ENCODE results near the gene ZMIZ1. TPM values are rescaled to one million over a fixed set of nuclear protein-coding genes. Genes with fewer than 3 reads are reported as not detected.

The ZMIZ1 gene
- total RNA-seq, 1 experiment from 2014 or later, result 11.5 TPM

DNA sequence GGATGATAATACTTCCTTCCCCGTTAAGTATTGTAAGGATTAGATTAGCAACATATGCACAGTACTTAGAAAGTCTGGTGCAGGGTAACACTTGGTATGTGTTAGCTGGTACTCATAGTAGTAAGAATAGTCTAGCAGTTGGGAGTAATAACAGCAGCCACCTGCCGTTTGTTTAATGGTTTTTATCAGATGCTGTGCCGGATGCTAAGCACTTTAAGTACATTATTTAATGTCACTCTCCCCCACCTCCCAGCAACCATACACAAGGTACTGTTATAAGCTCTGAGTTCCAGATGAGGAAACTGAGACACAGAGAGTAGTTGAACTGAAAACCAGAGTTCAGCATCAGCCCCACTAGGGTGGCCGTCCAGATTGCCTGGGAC is 60.1 kb downstream of the ZMIZ1 start:
- DNase-seq, result no peak
- peaks cover 77% of the 10 kb centered on the region for H3K4me1 ChIP-seq
- H3K9me3 ChIP-seq (replicated peaks), result no peaks in the 10 kb centered on the region
- H3K27ac ChIP-seq, result peak overlapping the region; percentile 34; the same call in 1 of the 2 replicates
- H3K4me3 ChIP-seq, result no peak overlapping the region
- no peaks in the 10 kb centered on the region for H3K27me3 ChIP-seq
- peaks cover 9% of the 10 kb centered on the region for H3K36me3 ChIP-seq

DNA sequence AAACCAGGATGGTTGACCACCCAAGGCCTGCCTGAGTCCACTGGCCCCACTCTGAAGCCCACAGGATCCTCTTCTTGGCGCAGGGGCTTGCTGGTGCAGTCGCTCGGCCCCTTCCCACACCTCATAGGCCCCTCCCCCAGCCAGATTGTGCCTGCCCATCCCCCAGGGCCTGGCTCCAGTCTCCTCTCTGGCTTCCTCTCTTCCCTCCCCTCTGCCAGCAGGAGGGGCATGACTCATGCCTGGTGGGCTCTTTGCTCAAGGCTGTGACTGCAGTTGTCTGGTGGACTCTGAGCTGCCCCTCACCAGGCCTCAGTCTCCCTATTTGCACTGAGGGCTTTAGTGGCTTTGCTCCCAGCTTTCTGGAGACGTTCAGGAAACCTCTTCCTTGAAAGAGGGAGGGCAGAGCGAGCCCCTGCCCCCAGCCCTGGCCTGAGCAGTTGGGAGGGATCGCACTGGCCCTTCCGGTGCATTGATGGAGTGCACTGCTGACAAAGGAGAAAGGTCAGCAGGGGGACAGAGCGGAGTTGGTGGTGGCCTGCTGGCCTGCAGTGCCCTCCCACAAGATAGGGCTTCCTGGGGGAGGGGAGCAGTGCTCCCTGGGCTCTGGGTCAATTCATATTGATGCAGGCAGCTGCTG is 60.7 kb downstream of the ZMIZ1 start:
- peaks cover 71% of the 10 kb centered on the region for H3K4me1 ChIP-seq
- no peaks in the 10 kb centered on the region for H3K27me3 ChIP-seq
- H3K27ac ChIP-seq, result peak overlapping the region; percentile 34
- H3K4me3 ChIP-seq, result no peak overlapping the region
- H3K9me3 ChIP-seq (replicated peaks), result no peaks in the 10 kb centered on the region
- DNase-seq, result peak; percentile 64 to 69
- H3K36me3 ChIP-seq, result peaks cover 8% of the 10 kb centered on the region

GRCh38 chr10:79130255-79130654 is 61.5 kb downstream of the ZMIZ1 start:
- no peaks in the 10 kb centered on the region for H3K27me3 ChIP-seq
- H3K36me3 ChIP-seq, result peaks cover 3% of the 10 kb centered on the region; the same call in 1 of the 2 replicates
- DNase-seq, result no peak
- H3K4me1 ChIP-seq, result peaks cover 65% of the 10 kb centered on the region
- peak overlapping the region; percentile 34; the same call in 1 of the 2 replicates for H3K27ac ChIP-seq
- H3K4me3 ChIP-seq, result no peak overlapping the region
- H3K9me3 ChIP-seq (replicated peaks), result no peaks in the 10 kb centered on the region

DNA sequence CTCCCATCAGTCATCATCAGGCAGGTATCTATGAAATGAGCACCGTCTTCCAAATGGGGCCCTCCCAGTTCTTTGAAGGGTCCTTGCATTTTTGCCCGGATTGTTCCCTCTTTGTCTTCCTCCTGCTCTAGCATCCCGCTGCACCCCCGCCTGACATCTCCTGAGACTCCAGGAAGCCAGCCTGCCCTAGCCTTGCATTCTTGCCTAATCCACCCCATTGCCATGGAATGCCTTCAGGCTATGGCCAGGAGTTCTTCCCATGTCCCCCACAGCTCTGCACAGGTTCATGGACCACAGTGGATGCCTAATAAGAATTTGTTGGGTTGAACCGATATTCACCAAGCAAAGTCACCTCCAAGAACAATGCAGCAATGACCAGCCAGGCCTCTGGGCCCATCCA is 62.1 kb downstream of the ZMIZ1 start:
- H3K27ac ChIP-seq, result no peak overlapping the region
- no peak overlapping the region for H3K4me3 ChIP-seq
- H3K4me1 ChIP-seq, result peaks cover 59% of the 10 kb centered on the region
- H3K36me3 ChIP-seq, result peaks cover 3% of the 10 kb centered on the region; the same call in 1 of the 2 replicates
- H3K9me3 ChIP-seq (replicated peaks), result no peaks in the 10 kb centered on the region
- no peaks in the 10 kb centered on the region for H3K27me3 ChIP-seq
- peak; percentile 39 to 55 for DNase-seq

- no peak overlapping the region for H3K4me3 ChIP-seq
- no peak overlapping the region for H3K27ac ChIP-seq
- H3K36me3 ChIP-seq, result peaks cover 3% of the 10 kb centered on the region; the same call in 1 of the 2 replicates
- H3K27me3 ChIP-seq, result no peaks in the 10 kb centered on the region
- H3K4me1 ChIP-seq, result peaks cover 59% of the 10 kb centered on the region
- DNase-seq, result no peak
- no peaks in the 10 kb centered on the region for H3K9me3 ChIP-seq (replicated peaks)
Measured at GRCh38 chr10:79131836-79132631, 63.3 kb downstream of the ZMIZ1 start.

GRCh38 chr10:79132681-79133381 is 64.1 kb downstream of the ZMIZ1 start:
- Histone ChIP-seq H3K36me3 (peaks cover 3% of the 10 kb centered on the region; the same call in 1 of the 2 replicates), H3K27me3 (no peaks in the 10 kb centered on the region), H3K4me3 (no peak overlapping the region), H3K27ac (peak overlapping the region; percentile 36; the same call in 1 of the 2 replicates), H3K9me3 (replicated peaks) (no peaks in the 10 kb centered on the region), H3K4me1 (peaks cover 66% of the 10 kb centered on the region)
- no peak for DNase-seq

GRCh38 chr10:79133416-79133815 is 64.7 kb downstream of the ZMIZ1 start:
- Histone ChIP-seq H3K4me1 (peaks cover 70% of the 10 kb centered on the region), H3K36me3 (peaks cover 3% of the 10 kb centered on the region; the same call in 1 of the 2 replicates), H3K27ac (peak overlapping the region; percentile 36; the same call in 1 of the 2 replicates), H3K27me3 (no peaks in the 10 kb centered on the region), H3K4me3 (no peak overlapping the region), H3K9me3 (replicated peaks) (no peaks in the 10 kb centered on the region)
- peak in 1 of 2 experiments; percentile 64 for DNase-seq

- DNase-seq, result no peak
- Histone ChIP-seq H3K36me3 (peaks cover 4% of the 10 kb centered on the region), H3K9me3 (replicated peaks) (no peaks in the 10 kb centered on the region), H3K4me3 (no peak overlapping the region), H3K4me1 (peaks cover 62% of the 10 kb centered on the region), H3K27ac (no peak overlapping the region), H3K27me3 (no peaks in the 10 kb centered on the region)
Measured at GRCh38 chr10:79135790-79136189, 67.0 kb downstream of the ZMIZ1 start.

GRCh38 chr10:79136236-79137005 is 67.7 kb downstream of the ZMIZ1 start:
- peaks cover 7% of the 10 kb centered on the region for H3K36me3 ChIP-seq
- no peak overlapping the region for H3K4me3 ChIP-seq
- H3K27me3 ChIP-seq, result no peaks in the 10 kb centered on the region
- no peak overlapping the region for H3K27ac ChIP-seq
- H3K9me3 ChIP-seq (replicated peaks), result no peaks in the 10 kb centered on the region
- H3K4me1 ChIP-seq, result peaks cover 55% of the 10 kb centered on the region
- no peak for DNase-seq

- peak; percentile 40 to 45 for DNase-seq
- peak overlapping the region; percentile 28; the same call in 1 of the 2 replicates for H3K4me3 ChIP-seq
- H3K9me3 ChIP-seq (replicated peaks), result no peaks in the 10 kb centered on the region
- peaks cover 54% of the 10 kb centered on the region for H3K4me1 ChIP-seq
- H3K27ac ChIP-seq, result peak overlapping the region; percentile 76
- H3K27me3 ChIP-seq, result no peaks in the 10 kb centered on the region
- H3K36me3 ChIP-seq, result peaks cover 7% of the 10 kb centered on the region
Measured at GRCh38 chr10:79137300-79137756, 68.6 kb downstream of the ZMIZ1 start.

DNA sequence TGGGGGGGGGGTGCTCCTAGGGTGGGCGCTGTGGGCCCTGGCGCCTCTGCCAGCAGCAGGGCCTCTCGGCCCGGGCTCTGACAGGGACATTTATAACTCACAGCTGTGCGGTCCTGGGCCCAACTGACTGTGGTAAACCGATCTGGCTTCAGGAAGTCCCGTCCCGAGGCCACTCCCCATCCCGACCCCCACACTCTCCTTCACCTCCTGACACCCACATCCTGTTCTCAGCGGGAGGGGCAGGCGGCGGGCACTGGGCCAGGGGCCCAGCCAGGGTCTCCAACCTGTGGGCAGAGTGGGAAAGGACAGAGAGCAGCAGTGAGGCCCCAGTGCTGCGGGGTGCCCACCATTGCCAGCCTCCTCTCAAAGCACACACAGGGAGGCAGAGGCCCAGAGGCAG is 69.1 kb downstream of the ZMIZ1 start:
- H3K36me3 ChIP-seq, result peaks cover 7% of the 10 kb centered on the region
- peak; percentile 84 to 87 for DNase-seq
- no peaks in the 10 kb centered on the region for H3K9me3 ChIP-seq (replicated peaks)
- H3K27me3 ChIP-seq, result no peaks in the 10 kb centered on the region
- H3K27ac ChIP-seq, result peak overlapping the region; percentile 76
- H3K4me1 ChIP-seq, result peaks cover 50% of the 10 kb centered on the region
- H3K4me3 ChIP-seq, result peak overlapping the region; percentile 28; the same call in 1 of the 2 replicates

- H3K27ac ChIP-seq, result peak overlapping the region; percentile 76
- no peak overlapping the region for H3K4me3 ChIP-seq
- peaks cover 43% of the 10 kb centered on the region for H3K4me1 ChIP-seq
- no peaks in the 10 kb centered on the region for H3K9me3 ChIP-seq (replicated peaks)
- no peak for DNase-seq
- no peaks in the 10 kb centered on the region for H3K27me3 ChIP-seq
- peaks cover 7% of the 10 kb centered on the region for H3K36me3 ChIP-seq
Measured at GRCh38 chr10:79138449-79139123, 69.8 kb downstream of the ZMIZ1 start.

GRCh38 chr10:79139124-79139835 is 70.5 kb downstream of the ZMIZ1 start:
- Histone ChIP-seq H3K36me3 (peaks cover 7% of the 10 kb centered on the region), H3K27ac (peak overlapping the region; percentile 76), H3K27me3 (no peaks in the 10 kb centered on the region), H3K4me3 (no peak overlapping the region), H3K4me1 (peaks cover 41% of the 10 kb centered on the region), H3K9me3 (replicated peaks) (no peaks in the 10 kb centered on the region)
- DNase-seq, result peak; percentile 72 to 78
